AG10803 (cell line): ENCODE data around the gene SLC17A2.
"Not testable (repeated sequence)": the region's sequence is repeated elsewhere in the genome, so short reads cannot be mapped to it uniquely, and the experiment has no call there.

ENCODE experiments used
- DNase-seq: peaks from one replicate; pipeline ENCODE4 v3.0.0; 2010; ENCODE audit warnings: low read depth
- H3K4me3 ChIP-seq: 2 replicates; pipeline ENCODE4 v1.5.1; 2011; ENCODE audit warnings: mild to moderate bottlenecking, low read length, control low read depth
- CTCF ChIP-seq: conservative IDR thresholded peaks from 2 replicates; pipeline ENCODE4 v1.5.1; 2011; ENCODE audit warnings: mild to moderate bottlenecking, low read length, control low read depth, inconsistent platforms

SLC17A2 gene

GRCh38 chr6:25951296-25952032 is 21.0 kb upstream of the SLC17A2 start:
- TF ChIP-seq CTCF = no peak
- H3K4me3 ChIP-seq = no peak overlapping the region
- DNase-seq = no peak

- H3K4me3 ChIP-seq = no peak overlapping the region
- DNase-seq = no peak
- TF ChIP-seq CTCF = no peak
Observed at GRCh38 chr6:25950297-25950696, 19.8 kb upstream of the SLC17A2 start.

GRCh38 chr6:25949695-25950094 is 19.2 kb upstream of the SLC17A2 start:
- DNase-seq = no peak
- TF ChIP-seq CTCF = no peak
- H3K4me3 ChIP-seq = no peak overlapping the region

GRCh38 chr6:25947492-25947891 is 17.0 kb upstream of the SLC17A2 start:
- DNase-seq, H3K4me3 ChIP-seq: not testable (repeated sequence)

GRCh38 chr6:25946631-25947030 is 16.1 kb upstream of the SLC17A2 start:
- H3K4me3 ChIP-seq = no peak overlapping the region
- no peak for TF ChIP-seq CTCF
- no peak for DNase-seq

GRCh38 chr6:25945738-25946137 is 15.2 kb upstream of the SLC17A2 start:
- DNase-seq = not testable (repeated sequence)

GRCh38 chr6:25944688-25945574 is 14.4 kb upstream of the SLC17A2 start:
- DNase-seq = no peak
- H3K4me3 ChIP-seq = no peak overlapping the region
- TF ChIP-seq CTCF = no peak

More at GRCh38 chr6:25945738-25946137, 15.2 kb upstream of the SLC17A2 start:
- H3K4me3 ChIP-seq = not testable (repeated sequence)

GRCh38 chr6:25943887-25944286 is 13.4 kb upstream of the SLC17A2 start:
- H3K4me3 ChIP-seq = no peak overlapping the region
- no peak for DNase-seq
- no peak for TF ChIP-seq CTCF
